OCI-LY3 (cell line): Measurements from ENCODE around the gene MYZAP.

Source experiments
- CTCF ChIP-seq: fragments of 200-600, 300-600 bp; sonication (generic); IDR thresholded peaks from 2 replicates; pipeline ENCODE4 v1.5.1; 2014; ENCODE audit warnings: antibody characterized with exemption, low read length, low read depth
- EZH2phosphoT487 ChIP-seq: fragments of 200-600 bp; shearing (Covaris generic); IDR thresholded peaks from 2 replicates; pipeline ENCODE4 v1.6.1; 2018; ENCODE audit warnings: antibody characterized with exemption, mixed run types, low read depth

- no peak for TF ChIP-seq CTCF
- TF ChIP-seq EZH2phosphoT487 = no peak
Observed at GRCh38 chr15:57611123-57611522, 19.4 kb downstream of the MYZAP start.
